HCT116 (cell line): Measurements from ENCODE around the gene ACAD9. TPM values are rescaled to one million over a fixed set of nuclear protein-coding genes. Genes with fewer than 3 reads are reported as not detected.

Source experiments
- ATAC-seq: fragments of 200-7000 bp; cut with Tn5 transposase; 2 replicates; pipeline ENCODE4 v1.9.1; 2020; ENCODE audit warnings: mild to moderate bottlenecking, moderate library complexity
- BruUV-seq: library from RNA; stranded (reverse); fragments of 400-500 nt; replicated peaks from 2 replicates; lab custom pipeline; 2021; lab: Mats Ljungman, UMichigan
- CTCF ChIA-PET: fragments of 300-600 bp; sonication (Branson Sonifier 250); formaldehyde crosslinking; loops from one replicate; lab custom pipeline; 2021; ENCODE audit warnings: antibody characterized with exemption; lab: Charles Lee
- POLR2A ChIA-PET: fragments of 300-600, 350-600 bp; sonication (Branson Sonifier 250); formaldehyde crosslinking; loops from one replicate; lab custom pipeline; 2021; ENCODE audit warnings: antibody characterized with exemption; lab: Charles Lee
- RAD21 ChIA-PET, 2 experiments: fragments of 300-600 bp; sonication (Branson Sonifier 250); formaldehyde crosslinking; loops; one replicate each; lab custom pipeline; 2023; ENCODE audit warnings: low total read pairs in 2 of 2; ENCODE audit not compliant: uncharacterized antibody in 2 of 2, unreplicated experiment in 2 of 2, low non-redundant PET in 1 of 2; lab: Charles Lee
- DNase-seq: peaks from one replicate; pipeline ENCODE4 v3.0.0-alpha.2; 2010; ENCODE audit warnings: low read depth, low spot score
- H2AFZ ChIP-seq: fragments of 200-600 bp; shearing (Covaris generic), sonication (generic); 2 replicates; pipeline ENCODE4 v1.6.1; 2017; ENCODE audit warnings: low read depth, mixed run types, mixed read lengths, antibody characterized with exemption, low read length; ENCODE audit not compliant: poor library complexity, severe bottlenecking
- H3K27ac ChIP-seq: 2 replicates; pipeline ENCODE4 v1.5.1; 2012; ENCODE audit warnings: low read depth, low read length
- H3K27me3 ChIP-seq: fragments of 200-600 bp; sonication (generic); 2 replicates; pipeline ENCODE4 v1.6.1; 2016; ENCODE audit warnings: mixed run types, low read length, mixed read lengths; ENCODE audit not compliant: insufficient read depth
- H3K36me3 ChIP-seq, 2 experiments: fragments of 200-500 bp in 1 of 2; fragments of 200-600 bp in 1 of 2; sonication (Bioruptor generic) in 1 of 2; sonication (generic) in 1 of 2; 2 replicates each; pipeline versions ENCODE4 v1.5.1 to v1.6.1; 2014 to 2016; ENCODE audit warnings: low read length in 2 of 2, inconsistent platforms in 1 of 2, mixed read lengths in 1 of 2, mixed run types in 1 of 2; ENCODE audit not compliant: insufficient read depth in 2 of 2, control insufficient read depth in 1 of 2
- H3K4me1 ChIP-seq, 2 experiments: fragments of 200-600 bp in 1 of 2; sonication (generic) in 1 of 2; 2 replicates each; pipeline versions ENCODE4 v1.5.1 to v1.6.1; 2012 to 2017; ENCODE audit warnings: low read length in 2 of 2, inconsistent platforms in 1 of 2, mild to moderate bottlenecking in 1 of 2, mixed read lengths in 1 of 2, mixed run types in 1 of 2, moderate library complexity in 1 of 2; ENCODE audit not compliant: insufficient read depth in 2 of 2, control insufficient read depth in 1 of 2
- H3K4me2 ChIP-seq: fragments of 200-600 bp; sonication (generic); 2 replicates; pipeline ENCODE4 v1.6.1; 2017; ENCODE audit warnings: mixed run types, low read length, mixed read lengths
- H3K4me3 ChIP-seq, 2 experiments: fragments of 200-600 bp in 1 of 2; sonication (generic) in 1 of 2; replicated peaks in 1 of 2; 2 replicates each; pipeline ENCODE4 v1.5.1; 2011 to 2016; ENCODE audit warnings: low read length in 2 of 2, control low read depth in 1 of 2, low read depth in 1 of 2, mild to moderate bottlenecking in 1 of 2, mixed read lengths in 1 of 2, mixed run types in 1 of 2
- H3K79me2 ChIP-seq: fragments of 200-600 bp; sonication (generic); 2 replicates; pipeline ENCODE4 v1.6.1; 2017; ENCODE audit warnings: mild to moderate bottlenecking, mixed run types, low read length, moderate library complexity, mixed read lengths; ENCODE audit not compliant: insufficient read depth
- H3K9ac ChIP-seq: fragments of 200-600 bp; sonication (generic); 2 replicates; pipeline ENCODE4 v1.6.1; 2016; ENCODE audit warnings: low read length, mixed read lengths
- H3K9me2 ChIP-seq: fragments of 200-600 bp; sonication (generic), shearing (Covaris generic); 2 replicates; pipeline ENCODE4 v1.6.1; 2017; ENCODE audit warnings: mixed run types, mild to moderate bottlenecking, moderate library complexity; ENCODE audit not compliant: insufficient read depth
- H3K9me3 ChIP-seq, 2 experiments: fragments of 200-500 bp in 1 of 2; fragments of 200-600 bp in 1 of 2; sonication (Bioruptor generic) in 1 of 2; sonication (generic) in 1 of 2; 2 replicates each; pipeline ENCODE4 v1.6.1; 2014 to 2017; ENCODE audit warnings: low read length in 2 of 2, mixed read lengths in 2 of 2, inconsistent platforms in 1 of 2, low read depth in 1 of 2, mild to moderate bottlenecking in 1 of 2, mixed run types in 1 of 2, moderate library complexity in 1 of 2; ENCODE audit not compliant: control insufficient read depth in 1 of 2, insufficient read depth in 1 of 2
- H4K20me1 ChIP-seq: fragments of 200-600 bp; sonication (generic), shearing (Covaris generic); 2 replicates; pipeline ENCODE4 v1.6.1; 2017; ENCODE audit warnings: mixed run types, mild to moderate bottlenecking, moderate library complexity; ENCODE audit not compliant: insufficient read depth
- ATF3 ChIP-seq: IDR thresholded peaks from 2 replicates; pipeline ENCODE4 v1.6.1; 2012
- CTCF ChIP-seq, 3 experiments: fragments of 200-600 bp in 1 of 3; sonication (generic) in 1 of 3; IDR thresholded peaks in 2 of 3; conservative IDR thresholded peaks in 1 of 3; 2 replicates each; pipeline ENCODE4 v1.5.1; 2012 to 2017; ENCODE audit warnings: low read depth in 2 of 3, low read length in 2 of 3, antibody characterized with exemption in 1 of 3, borderline replicate concordance in 1 of 3, control low read depth in 1 of 3, mild to moderate bottlenecking in 1 of 3, mixed read lengths in 1 of 3, mixed run types in 1 of 3, moderate library complexity in 1 of 3; ENCODE audit not compliant: insufficient read depth in 1 of 3
- FOSL1 ChIP-seq: IDR thresholded peaks from 2 replicates; pipeline ENCODE4 v1.6.1; 2012; ENCODE audit warnings: low read depth
- POLR2A ChIP-seq: IDR thresholded peaks from 2 replicates; pipeline ENCODE4 v1.7.0; 2011; ENCODE audit warnings: borderline replicate concordance; ENCODE audit not compliant: insufficient read depth, insufficient read length; ENCODE audit errors: extremely low read depth
- RAD21 ChIP-seq: IDR thresholded peaks from 2 replicates; pipeline ENCODE4 v1.6.1; 2012; ENCODE audit warnings: low read depth, mild to moderate bottlenecking
- SIN3A ChIP-seq: IDR thresholded peaks from 2 replicates; pipeline ENCODE4 v1.6.1; 2012; ENCODE audit warnings: low read depth
- SP1 ChIP-seq: IDR thresholded peaks from 2 replicates; pipeline ENCODE4 v1.6.1; 2012; ENCODE audit warnings: low read depth
- TCF7L2 ChIP-seq: IDR thresholded peaks from 2 replicates; pipeline ENCODE4 v1.7.0; 2011; ENCODE audit warnings: borderline replicate concordance, inconsistent platforms; ENCODE audit not compliant: insufficient read depth, insufficient read length; ENCODE audit errors: extremely low read depth
- YY1 ChIP-seq: IDR thresholded peaks from 2 replicates; pipeline ENCODE4 v1.6.1; 2011; ENCODE audit warnings: low read length, low read depth, moderate library complexity, mild to moderate bottlenecking; ENCODE audit not compliant: insufficient replicate concordance; ENCODE audit errors: extremely low read depth
- ZNF274 ChIP-seq: fragments of 200-500 bp; sonication (Bioruptor generic); IDR thresholded peaks from 2 replicates; pipeline ENCODE4 v1.6.1; 2014; ENCODE audit warnings: mild to moderate bottlenecking, low read depth, low read length, inconsistent platforms
- intact Hi-C: fragments of 100-400 bp; cut with micrococcal nuclease; formaldehyde crosslinking; loops from 2 replicates; pipeline ENCODE4 v1.10.0; 2022
- total RNA-seq: library from RNA; stranded (reverse); gene quantifications from one replicate; pipeline ENCODE4 v1.2.1, GENCODE V29; 2021; ENCODE audit not compliant: unreplicated experiment

ACAD9 gene
- total RNA-seq, 1 experiment from 2014 or later = 55.8 TPM

- Histone ChIP-seq H3K36me3 (no peaks in the 10 kb centered on the region; a peak in 1 of 4 replicates), H3K27me3 (no peaks in the 10 kb centered on the region), H3K4me3 (no peak overlapping the region), H3K4me1 (peaks cover 8 to 21% of the 10 kb centered on the region in 2 experiments; a peak in 3 of 4 replicates), H4K20me1 (no peaks in the 10 kb centered on the region), H3K79me2 (peaks cover 26% of the 10 kb centered on the region), H3K9me2 (no peaks in the 10 kb centered on the region), H2AFZ (no peak overlapping the region), H3K27ac (no peak overlapping the region), H3K4me2 (no peak overlapping the region), H3K9me3 (no peaks in the 10 kb centered on the region), H3K9ac (no peak overlapping the region)
- POLR2A ChIA-PET = no interaction called here
- TF ChIP-seq SP1 (no peak), YY1 (no peak), FOSL1 (no peak), SIN3A (no peak), CTCF (IDR thresholded peaks at IDR 0.05 in 2 of 3, conservative IDR thresholded peaks at IDR 0.05 in 1 of 3; ENCODE audit: borderline replicate concordance in 1 of 3, insufficient read depth in 1 of 3, low read depth in 2 of 3, low read length in 2 of 3) (peak; percentile 54 to 75 (median 75)), ZNF274 (no peak), POLR2A (peak; percentile 5), RAD21 (peak; percentile 74), ATF3 (no peak), TCF7L2 (peak; percentile 78)
- no TSS peak for BruUV-seq
- intact Hi-C loops = no loop called here
- RAD21 ChIA-PET = interaction anchor here in 1 of 2 experiments (0.9 kb wide), 1 partner anchor 178 kb away, joined by 5 read pairs; no protein-coding TSS in a partner anchor
- DNase-seq (no peak), ATAC-seq (peak; percentile 56)
- CTCF ChIA-PET = interaction anchor here (0.6 to 1.0 kb wide), 4 partner anchors 10 to 94 kb away, joined by 3 to 4 read pairs (median 3); no protein-coding TSS in a partner anchor
Measured at GRCh38 chr3:128875556-128876120, 3.8 kb upstream of the ACAD9 start.
